Activated naive CD8-positive, alpha-beta T cell treated with anti-CD3 and anti-CD28 coated beads for 36 hours (primary cell): ENCODE results near the gene DMD. TPM values are rescaled to one million over a fixed set of nuclear protein-coding genes. Genes with fewer than 3 reads are reported as not detected.
"Not testable (repeated sequence)": the region's sequence is repeated elsewhere in the genome, so short reads cannot be mapped to it uniquely, and the experiment has no call there.

Experiments used
- DNase-seq: peaks from one replicate; pipeline ENCODE4 v3.0.0; 2021
- H3K27ac Mint-ChIP-seq: one replicate; pipeline ENCODE4 v1.8.0; 2022; ENCODE audit warnings: mild to moderate bottlenecking, moderate library complexity, mixed read lengths
- H3K27me3 Mint-ChIP-seq: one replicate; pipeline ENCODE4 v1.8.0; 2022; ENCODE audit warnings: mild to moderate bottlenecking, mixed read lengths
- H3K36me3 Mint-ChIP-seq: one replicate; pipeline ENCODE4 v1.8.0; 2021; ENCODE audit warnings: mild to moderate bottlenecking, mixed read lengths
- H3K4me1 Mint-ChIP-seq: one replicate; pipeline ENCODE4 v1.8.0; 2021; ENCODE audit warnings: mixed read lengths
- H3K4me3 Mint-ChIP-seq: one replicate; pipeline ENCODE4 v1.8.0; 2022; ENCODE audit warnings: mild to moderate bottlenecking, moderate library complexity, mixed read lengths
- H3K9me3 Mint-ChIP-seq: one replicate; pipeline ENCODE4 v1.8.0; 2022; ENCODE audit warnings: mixed read lengths
- total RNA-seq, 2 experiments: library from RNA; stranded (reverse); gene quantifications; one replicate each; pipeline ENCODE4 v1.2.3, GENCODE V29; 2021

DMD gene
- total RNA-seq, 2 experiments from 2014 or later: 0.08 to 0.46 TPM

- Mint-ChIP-seq H3K4me3 (no peak overlapping the region), H3K36me3 (no peaks in the 10 kb centered on the region), H3K27me3 (no peaks in the 10 kb centered on the region), H3K4me1 (no peaks in the 10 kb centered on the region), H3K9me3 (no peaks in the 10 kb centered on the region), H3K27ac (no peak overlapping the region)
- DNase-seq: no peak
These were observed 83.1 kb downstream of the DMD start for GRCh38 chrX:33128048-33128805.

- DNase-seq: no peak
- Mint-ChIP-seq H3K4me1 (no peaks in the 10 kb centered on the region), H3K36me3 (no peaks in the 10 kb centered on the region), H3K27me3 (no peaks in the 10 kb centered on the region), H3K27ac (no peak overlapping the region), H3K9me3 (no peaks in the 10 kb centered on the region), H3K4me3 (no peak overlapping the region)
These were observed 84.9 kb downstream of the DMD start for GRCh38 chrX:33126469-33126868.

GRCh38 chrX:33109858-33110257 lies 101.5 kb downstream of the DMD start:
- Mint-ChIP-seq H3K9me3 (no peaks in the 10 kb centered on the region), H3K27me3 (no peaks in the 10 kb centered on the region), H3K27ac (no peak overlapping the region), H3K4me1 (no peaks in the 10 kb centered on the region), H3K4me3 (no peak overlapping the region), H3K36me3 (no peaks in the 10 kb centered on the region)
- no peak for DNase-seq

GRCh38 chrX:33106737-33107136 lies 104.6 kb downstream of the DMD start:
- H3K27me3 Mint-ChIP-seq: no peaks in the 10 kb centered on the region
- no peak overlapping the region for H3K27ac Mint-ChIP-seq
- no peaks in the 10 kb centered on the region for H3K4me1 Mint-ChIP-seq

GRCh38 chrX:33095079-33095478 lies 116.3 kb downstream of the DMD start:
- no peaks in the 10 kb centered on the region for H3K27me3 Mint-ChIP-seq
- no peak for DNase-seq
- H3K9me3 Mint-ChIP-seq: no peaks in the 10 kb centered on the region
- H3K27ac Mint-ChIP-seq: no peak overlapping the region
- H3K4me1 Mint-ChIP-seq: no peaks in the 10 kb centered on the region
- H3K36me3 Mint-ChIP-seq: no peaks in the 10 kb centered on the region
- no peak overlapping the region for H3K4me3 Mint-ChIP-seq

More at GRCh38 chrX:33106737-33107136, 104.6 kb downstream of the DMD start:
- H3K4me3 Mint-ChIP-seq: no peak overlapping the region
- no peaks in the 10 kb centered on the region for H3K9me3 Mint-ChIP-seq
- DNase-seq: no peak
- no peaks in the 10 kb centered on the region for H3K36me3 Mint-ChIP-seq

GRCh38 chrX:33087411-33087810 lies 123.9 kb downstream of the DMD start:
- no peak for DNase-seq
- Mint-ChIP-seq H3K27ac (no peak overlapping the region), H3K9me3 (no peaks in the 10 kb centered on the region), H3K27me3 (no peaks in the 10 kb centered on the region), H3K4me3 (no peak overlapping the region), H3K4me1 (no peaks in the 10 kb centered on the region), H3K36me3 (no peaks in the 10 kb centered on the region)

- no peak overlapping the region for H3K27ac Mint-ChIP-seq
- no peak for DNase-seq
These were observed 124.5 kb downstream of the DMD start for GRCh38 chrX:33086886-33087285.

GRCh38 chrX:33082371-33082770 lies 129.0 kb downstream of the DMD start:
- no peaks in the 10 kb centered on the region for H3K9me3 Mint-ChIP-seq
- no peaks in the 10 kb centered on the region for H3K36me3 Mint-ChIP-seq
- no peak overlapping the region for H3K27ac Mint-ChIP-seq
- no peaks in the 10 kb centered on the region for H3K4me1 Mint-ChIP-seq
- H3K4me3 Mint-ChIP-seq: no peak overlapping the region
- DNase-seq: no peak
- H3K27me3 Mint-ChIP-seq: no peaks in the 10 kb centered on the region

More at GRCh38 chrX:33086886-33087285, 124.5 kb downstream of the DMD start:
- H3K4me3 Mint-ChIP-seq: no peak overlapping the region
- H3K9me3 Mint-ChIP-seq: no peaks in the 10 kb centered on the region
- no peaks in the 10 kb centered on the region for H3K27me3 Mint-ChIP-seq
- no peaks in the 10 kb centered on the region for H3K36me3 Mint-ChIP-seq
- no peaks in the 10 kb centered on the region for H3K4me1 Mint-ChIP-seq

GRCh38 chrX:33078273-33078672 lies 133.1 kb downstream of the DMD start:
- Mint-ChIP-seq H3K4me3 (no peak overlapping the region), H3K36me3 (no peaks in the 10 kb centered on the region), H3K4me1 (no peaks in the 10 kb centered on the region), H3K27ac (no peak overlapping the region), H3K27me3 (no peaks in the 10 kb centered on the region), H3K9me3 (peaks cover 2% of the 10 kb centered on the region)
- no peak for DNase-seq

- H3K27ac Mint-ChIP-seq, H3K4me1 Mint-ChIP-seq, H3K36me3 Mint-ChIP-seq, DNase-seq, H3K27me3 Mint-ChIP-seq, H3K4me3 Mint-ChIP-seq, H3K9me3 Mint-ChIP-seq: not testable (repeated sequence)
These were observed 137.7 kb downstream of the DMD start for GRCh38 chrX:33073660-33074059.

GRCh38 chrX:33065415-33065814 lies 145.9 kb downstream of the DMD start:
- H3K4me3 Mint-ChIP-seq: no peak overlapping the region
- H3K27ac Mint-ChIP-seq: no peak overlapping the region
- no peak for DNase-seq
- no peaks in the 10 kb centered on the region for H3K36me3 Mint-ChIP-seq
- peaks cover 4% of the 10 kb centered on the region for H3K9me3 Mint-ChIP-seq
- no peaks in the 10 kb centered on the region for H3K4me1 Mint-ChIP-seq
- H3K27me3 Mint-ChIP-seq: no peaks in the 10 kb centered on the region

- H3K36me3 Mint-ChIP-seq: no peaks in the 10 kb centered on the region
- no peak overlapping the region for H3K4me3 Mint-ChIP-seq
- no peaks in the 10 kb centered on the region for H3K27me3 Mint-ChIP-seq
- H3K4me1 Mint-ChIP-seq: no peaks in the 10 kb centered on the region
- H3K9me3 Mint-ChIP-seq: peaks cover 2% of the 10 kb centered on the region
- no peak overlapping the region for H3K27ac Mint-ChIP-seq
- DNase-seq: no peak
These were observed 149.3 kb downstream of the DMD start for GRCh38 chrX:33062041-33062440.

- Mint-ChIP-seq H3K27ac (no peak overlapping the region), H3K9me3 (no peaks in the 10 kb centered on the region), H3K27me3 (no peaks in the 10 kb centered on the region), H3K4me1 (no peaks in the 10 kb centered on the region), H3K4me3 (no peak overlapping the region), H3K36me3 (no peaks in the 10 kb centered on the region)
- DNase-seq: no peak
These were observed 158.3 kb downstream of the DMD start for GRCh38 chrX:33053001-33053400.

- no peak overlapping the region for H3K4me3 Mint-ChIP-seq
- H3K9me3 Mint-ChIP-seq: peaks cover 2% of the 10 kb centered on the region
- no peaks in the 10 kb centered on the region for H3K4me1 Mint-ChIP-seq
- H3K36me3 Mint-ChIP-seq: no peaks in the 10 kb centered on the region
- no peak overlapping the region for H3K27ac Mint-ChIP-seq
- H3K27me3 Mint-ChIP-seq: no peaks in the 10 kb centered on the region
- DNase-seq: no peak
These were observed 165.5 kb downstream of the DMD start for GRCh38 chrX:33045882-33046281.

GRCh38 chrX:33045245-33045644 lies 166.1 kb downstream of the DMD start:
- H3K4me1 Mint-ChIP-seq: no peaks in the 10 kb centered on the region
- DNase-seq: no peak
- no peak overlapping the region for H3K4me3 Mint-ChIP-seq
- H3K36me3 Mint-ChIP-seq: no peaks in the 10 kb centered on the region
- H3K27me3 Mint-ChIP-seq: no peaks in the 10 kb centered on the region
- peaks cover 2% of the 10 kb centered on the region for H3K9me3 Mint-ChIP-seq
- no peak overlapping the region for H3K27ac Mint-ChIP-seq

- Mint-ChIP-seq H3K9me3 (peaks cover 2% of the 10 kb centered on the region), H3K36me3 (no peaks in the 10 kb centered on the region), H3K4me3 (no peak overlapping the region), H3K4me1 (no peaks in the 10 kb centered on the region), H3K27me3 (no peaks in the 10 kb centered on the region), H3K27ac (no peak overlapping the region)
- DNase-seq: no peak
These were observed 170.2 kb downstream of the DMD start for GRCh38 chrX:33041141-33041540.
